ENCODE data around the gene NTPCR.

GRCh38 chr1:232951180-232951579 is 769 bp downstream of the NTPCR start:
- no peak for TF ChIP-seq CTCF (IDR thresholded peaks at IDR 0.05)
- TF ChIP-seq POLR2A (IDR thresholded peaks at IDR 0.05) = no peak
- TF ChIP-seq POLR2AphosphoS5 (IDR thresholded peaks at IDR 0.05; ENCODE audit: insufficient read depth in 1 of 2, low read depth in 1 of 2) = no peak

Data from vagina (tissue), 2 donors.